GM23338 (cell line): Measurements from ENCODE around the gene NCAPG.

ENCODE experiments used
- EZH2 ChIP-seq: fragments of 200-600 bp; sonication (generic); IDR thresholded peaks from one replicate; pipeline ENCODE4 v1.8.0; 2017; ENCODE audit warnings: antibody characterized with exemption, mild to moderate bottlenecking, low read depth; ENCODE audit not compliant: unreplicated experiment
- TF ChIP-seq, protein P1 (sequence below), 2 experiments: fragments of 200-600 bp in 1 of 2; sonication (generic) in 1 of 2; conservative IDR thresholded peaks; 2 replicates each; pipeline versions ENCODE4 v1.5.1 to v1.6.1; 2016 to 2017; ENCODE audit warnings: antibody characterized with exemption in 2 of 2, low read depth in 2 of 2, mild to moderate bottlenecking in 2 of 2, moderate library complexity in 1 of 2

DNA sequence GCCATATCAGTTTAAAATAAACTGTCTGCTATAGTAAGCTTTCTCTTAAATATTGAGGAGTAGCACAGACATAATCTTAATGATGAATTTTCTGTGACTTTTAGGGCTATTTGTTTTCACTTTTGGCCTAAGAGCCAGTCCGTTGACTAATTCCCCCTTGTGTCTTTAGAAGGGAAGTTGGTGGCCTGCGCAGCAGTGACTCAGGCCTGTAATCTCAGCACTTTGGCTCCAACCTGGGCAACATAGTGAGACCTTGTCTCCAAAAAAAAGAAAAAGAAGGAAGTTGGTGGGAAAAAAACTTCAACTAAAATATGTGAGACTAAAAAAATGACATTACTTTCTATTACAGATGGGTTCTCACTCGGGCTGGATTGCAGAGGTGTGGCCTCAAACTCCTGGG lies 3.4 kb downstream of the NCAPG start:
- TF ChIP-seq, protein P1, sequence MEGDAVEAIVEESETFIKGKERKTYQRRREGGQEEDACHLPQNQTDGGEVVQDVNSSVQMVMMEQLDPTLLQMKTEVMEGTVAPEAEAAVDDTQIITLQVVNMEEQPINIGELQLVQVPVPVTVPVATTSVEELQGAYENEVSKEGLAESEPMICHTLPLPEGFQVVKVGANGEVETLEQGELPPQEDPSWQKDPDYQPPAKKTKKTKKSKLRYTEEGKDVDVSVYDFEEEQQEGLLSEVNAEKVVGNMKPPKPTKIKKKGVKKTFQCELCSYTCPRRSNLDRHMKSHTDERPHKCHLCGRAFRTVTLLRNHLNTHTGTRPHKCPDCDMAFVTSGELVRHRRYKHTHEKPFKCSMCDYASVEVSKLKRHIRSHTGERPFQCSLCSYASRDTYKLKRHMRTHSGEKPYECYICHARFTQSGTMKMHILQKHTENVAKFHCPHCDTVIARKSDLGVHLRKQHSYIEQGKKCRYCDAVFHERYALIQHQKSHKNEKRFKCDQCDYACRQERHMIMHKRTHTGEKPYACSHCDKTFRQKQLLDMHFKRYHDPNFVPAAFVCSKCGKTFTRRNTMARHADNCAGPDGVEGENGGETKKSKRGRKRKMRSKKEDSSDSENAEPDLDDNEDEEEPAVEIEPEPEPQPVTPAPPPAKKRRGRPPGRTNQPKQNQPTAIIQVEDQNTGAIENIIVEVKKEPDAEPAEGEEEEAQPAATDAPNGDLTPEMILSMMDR (conservative IDR thresholded peaks at IDR 0.05; ENCODE audit: low read depth in 2 of 2), result no peak
- TF ChIP-seq EZH2, result no peak
